ENCODE data around the gene LRRFIP1. TPM values are rescaled to one million over a fixed set of nuclear protein-coding genes. Genes with fewer than 3 reads are reported as not detected.

LRRFIP1 gene
- total and polyA plus RNA-seq, 10 of the 15 experiments (the other 5 are each of a cell fraction or from before 2014, with no cell fraction given): 36.2 to 120 (median 74.3) TPM

- in situ Hi-C loops (cut with MboI): no loop called here
- no peaks in the 10 kb centered on the region; the same call in 2 of the 3 replicates for H3K9me3 ChIP-seq (replicated peaks; ENCODE audit: control insufficient read depth, insufficient read depth, low read length)
- H2AFZ ChIP-seq (ENCODE audit: control insufficient read depth, low read depth, low read length): no peak overlapping the region
- no peak for DNase-seq (ENCODE audit: low read depth, low spot score)
- SMC1A ChIA-PET (ENCODE audit: uncharacterized antibody, unreplicated experiment): no interaction called here
- no peak overlapping the region for H3K27ac ChIP-seq (ENCODE audit: control insufficient read depth, insufficient read depth)
- no peaks in the 10 kb centered on the region for H3K36me3 ChIP-seq (ENCODE audit: control insufficient read depth in 2 of 2, insufficient read depth in 2 of 2, low read length in 1 of 2)
- no peaks in the 10 kb centered on the region for H3K4me1 ChIP-seq (ENCODE audit: control insufficient read depth, insufficient read depth, low read length)
- CTCF ChIA-PET: no interaction called here
- BruUV-seq (replicated peaks): no TSS peak
- no peak for FAIRE-seq
- RAD21 ChIA-PET (ENCODE audit: unreplicated experiment): no interaction called here
- intact Hi-C loops (cut with micrococcal nuclease; ENCODE audit: unreplicated experiment): no loop called here
- POLR2A ChIA-PET: no interaction called here
- no peak overlapping the region for H3K4me2 ChIP-seq (ENCODE audit: control insufficient read depth, insufficient read depth)
- WGBS (ENCODE audit: insufficient coverage, insufficient replicate concordance, low lambda C conversion rate, missing lambda C conversion rate): 71% methylated on average over 2 of the region's 2 CpGs
- no peaks in the 10 kb centered on the region for H3K79me2 ChIP-seq (ENCODE audit: control insufficient read depth, insufficient read depth, low read length)
- TF ChIP-seq E2F4 (IDR thresholded peaks at IDR 0.05; ENCODE audit: low read depth, low read length): no peak
- H3K9ac ChIP-seq (ENCODE audit: control insufficient read depth, insufficient read depth, low read length): no peak overlapping the region
- no peaks in the 10 kb centered on the region for H4K20me1 ChIP-seq (ENCODE audit: control insufficient read depth, insufficient read depth)
- no peaks in the 10 kb centered on the region for H3K27me3 ChIP-seq (replicated peaks in 1 of 2; ENCODE audit: control insufficient read depth in 2 of 2, insufficient read depth in 2 of 2, low read length in 1 of 2)
- H3K4me3 ChIP-seq: no peak overlapping the region
- ATAC-seq: no peak
Measured at GRCh38 chr2:237801466-237801865, 174.1 kb downstream of the LRRFIP1 start.

GRCh38 chr2:237806334-237806733 lies 178.9 kb downstream of the LRRFIP1 start:
- DNase-seq (ENCODE audit: low read depth, low spot score) (no peak), ATAC-seq (no peak), FAIRE-seq (no peak)
- 74% methylated on average over 2 of the region's 2 CpGs for WGBS (ENCODE audit: insufficient coverage, insufficient replicate concordance, low lambda C conversion rate, missing lambda C conversion rate)
- ChIA-PET SMC1A (ENCODE audit: uncharacterized antibody, unreplicated experiment) (no interaction called here), POLR2A (no interaction called here), RAD21 (ENCODE audit: unreplicated experiment) (no interaction called here), CTCF (interaction anchor here (1.6 kb wide), 1 partner anchor 32 kb away, joined by 5 read pairs; no protein-coding TSS in a partner anchor)
- Histone ChIP-seq H3K36me3 (ENCODE audit: control insufficient read depth in 2 of 2, insufficient read depth in 2 of 2, low read length in 1 of 2) (no peaks in the 10 kb centered on the region), H3K4me2 (ENCODE audit: control insufficient read depth, insufficient read depth) (no peak overlapping the region), H4K20me1 (ENCODE audit: control insufficient read depth, insufficient read depth) (no peaks in the 10 kb centered on the region), H3K9me3 (replicated peaks; ENCODE audit: control insufficient read depth, insufficient read depth, low read length) (no peaks in the 10 kb centered on the region), H3K27me3 (replicated peaks in 1 of 2; ENCODE audit: control insufficient read depth in 2 of 2, insufficient read depth in 2 of 2, low read length in 1 of 2) (no peaks in the 10 kb centered on the region), H3K79me2 (ENCODE audit: control insufficient read depth, insufficient read depth, low read length) (no peaks in the 10 kb centered on the region), H3K9ac (ENCODE audit: control insufficient read depth, insufficient read depth, low read length) (no peak overlapping the region), H2AFZ (ENCODE audit: control insufficient read depth, low read depth, low read length) (no peak overlapping the region), H3K4me3 (no peak overlapping the region), H3K4me1 (ENCODE audit: control insufficient read depth, insufficient read depth, low read length) (no peaks in the 10 kb centered on the region), H3K27ac (ENCODE audit: control insufficient read depth, insufficient read depth) (no peak overlapping the region)
- intact Hi-C loops (cut with micrococcal nuclease; ENCODE audit: unreplicated experiment) (no loop called here), in situ Hi-C loops (cut with MboI) (no loop called here)
- no TSS peak for BruUV-seq (replicated peaks)
- no peak for TF ChIP-seq TCF7 (IDR thresholded peaks at IDR 0.05; ENCODE audit: borderline replicate concordance)
- TF ChIP-seq EZH2 (IDR thresholded peaks at IDR 0.05; ENCODE audit: borderline replicate concordance, control insufficient read depth, low read depth, low read length): no peak
- TF ChIP-seq SREBF1 (IDR thresholded peaks at IDR 0.05; ENCODE audit: low read length): no peak
- no peak for TF ChIP-seq IRF3 (IDR thresholded peaks at IDR 0.05)
- TF ChIP-seq KLF5 (IDR thresholded peaks at IDR 0.05; ENCODE audit: partially characterized antibody): no peak
- TF ChIP-seq KDM1A (IDR thresholded peaks at IDR 0.05; ENCODE audit: borderline replicate concordance): no peak
- TF ChIP-seq SP1 (IDR thresholded peaks at IDR 0.05; ENCODE audit: low read depth, low read length): no peak
- TF ChIP-seq HDAC2 (IDR thresholded peaks at IDR 0.05): no peak
- no peak for TF ChIP-seq POLR2AphosphoS2 (IDR thresholded peaks at IDR 0.05; ENCODE audit: low read depth, low read length)
- no peak for TF ChIP-seq ATF2 (IDR thresholded peaks at IDR 0.05; ENCODE audit: low read length)
- no peak for TF ChIP-seq ZBTB4 (CRISPR knock-in tag; IDR thresholded peaks at IDR 0.05)

Measured in GM12878 (cell line).